Measurements from ENCODE around the gene TMTC2. TPM values are rescaled to one million over a fixed set of nuclear protein-coding genes. Genes with fewer than 3 reads are reported as not detected.
A peak's percentile ranks its signal among the peaks of the same experiment; 100 is the strongest.

The TMTC2 gene
- total and polyA plus RNA-seq, 3 donors from 2014 or later, result 8.1 to 22.4 (median 19.4) TPM

DNA sequence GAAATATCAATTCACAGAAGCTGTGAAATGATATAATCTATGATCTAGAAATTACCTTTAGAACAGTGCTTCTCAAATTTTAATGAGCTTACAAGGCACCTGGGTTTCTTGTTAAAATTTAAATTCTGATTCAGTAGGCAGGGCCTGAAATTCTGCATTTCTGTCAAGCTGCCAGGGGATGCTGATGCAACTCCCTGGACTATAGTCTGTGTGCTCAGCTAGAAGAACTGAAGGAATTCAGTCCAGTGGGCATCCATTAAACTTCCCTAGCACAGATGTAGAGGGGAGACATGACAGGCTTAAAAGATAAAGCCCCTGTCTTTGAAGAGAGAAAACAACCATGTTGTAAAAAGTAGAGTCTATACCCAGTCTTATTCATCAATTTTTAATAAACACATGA is 441.8 kb downstream of the TMTC2 start:
- Histone ChIP-seq H3K4me1 (no peaks in the 10 kb centered on the region), H3K36me3 (ENCODE audit: low read depth, missing control alignments) (no peaks in the 10 kb centered on the region), H3K9me3 (no peaks in the 10 kb centered on the region), H3K27ac (no peak overlapping the region), H3K4me3 (no peak overlapping the region), H3K27me3 (no peaks in the 10 kb centered on the region)
- DNase-seq, result no peak
- intact Hi-C loops (cut with DNase I; ENCODE audit: low total_unique reads), result no loop called here
- TF ChIP-seq CTCF (IDR thresholded peaks at IDR 0.05), result no peak
- TF ChIP-seq POLR2A (IDR thresholded peaks at IDR 0.05), result no peak

DNA sequence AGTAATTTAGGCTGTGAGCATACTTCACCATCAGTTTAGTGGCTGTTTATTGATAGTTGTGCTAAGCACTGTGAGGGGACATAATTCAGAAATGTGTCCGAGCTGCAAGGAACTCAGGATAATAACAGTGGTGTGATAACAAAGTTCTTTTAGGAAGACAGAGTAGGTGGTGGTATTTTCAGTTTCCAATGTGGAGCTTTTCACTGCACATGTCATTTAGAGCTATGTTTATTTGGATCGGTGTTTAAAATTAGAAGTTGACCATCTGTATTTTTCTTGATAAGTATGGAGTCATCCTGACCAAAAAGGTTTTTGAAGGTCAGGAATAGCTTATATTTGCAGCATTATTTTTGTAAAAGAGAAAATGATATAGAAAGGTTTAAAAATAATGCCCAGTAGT is 443.5 kb downstream of the TMTC2 start:
- no peak overlapping the region for H3K27ac ChIP-seq

GRCh38 chr12:83132360-83132759 is 445.7 kb downstream of the TMTC2 start:
- no peaks in the 10 kb centered on the region for H3K36me3 ChIP-seq (ENCODE audit: low read depth, missing control alignments)
- H3K27ac ChIP-seq, result no peak overlapping the region
- no peaks in the 10 kb centered on the region for H3K27me3 ChIP-seq
- H3K9me3 ChIP-seq, result no peaks in the 10 kb centered on the region
- DNase-seq, result no peak
- TF ChIP-seq CTCF (IDR thresholded peaks at IDR 0.05) (no peak), POLR2A (IDR thresholded peaks at IDR 0.05) (no peak)
- WGBS, 2 donors, result 83 to 89% methylated on average over 2 of the region's 2 CpGs
- no peak overlapping the region for H3K4me3 ChIP-seq
- intact Hi-C loops (cut with DNase I; ENCODE audit: low total_unique reads), result no loop called here
- H3K4me1 ChIP-seq, result no peaks in the 10 kb centered on the region

More for the DNA sequence above, 443.5 kb downstream of the TMTC2 start:
- DNase-seq, result no peak
- Histone ChIP-seq H3K4me3 (no peak overlapping the region), H3K36me3 (ENCODE audit: low read depth, missing control alignments) (no peaks in the 10 kb centered on the region), H3K9me3 (no peaks in the 10 kb centered on the region), H3K4me1 (no peaks in the 10 kb centered on the region), H3K27me3 (no peaks in the 10 kb centered on the region)
- intact Hi-C loops (cut with DNase I; ENCODE audit: low total_unique reads), result no loop called here
- WGBS, 2 donors, result 50 to 61% methylated on average over 2 of the region's 2 CpGs
- TF ChIP-seq POLR2A (IDR thresholded peaks at IDR 0.05) (no peak), CTCF (IDR thresholded peaks at IDR 0.05) (no peak)

GRCh38 chr12:83136411-83136810 is 449.7 kb downstream of the TMTC2 start:
- no peak for DNase-seq
- no peak overlapping the region for H3K27ac ChIP-seq
- intact Hi-C loops (cut with DNase I; ENCODE audit: low total_unique reads), result no loop called here
- H3K4me3 ChIP-seq, result no peak overlapping the region
- no peaks in the 10 kb centered on the region for H3K36me3 ChIP-seq (ENCODE audit: low read depth, missing control alignments)
- no peaks in the 10 kb centered on the region for H3K9me3 ChIP-seq
- H3K27me3 ChIP-seq, result no peaks in the 10 kb centered on the region
- WGBS, 2 donors, result 63 to 75% methylated on average over 1 of the region's 1 CpG
- TF ChIP-seq CTCF (IDR thresholded peaks at IDR 0.05) (no peak), POLR2A (IDR thresholded peaks at IDR 0.05) (no peak)
- H3K4me1 ChIP-seq, result no peaks in the 10 kb centered on the region

GRCh38 chr12:83140135-83140534 is 453.4 kb downstream of the TMTC2 start:
- TF ChIP-seq POLR2A (IDR thresholded peaks at IDR 0.05), result no peak

More at GRCh38 chr12:83140135-83140534, 453.4 kb downstream of the TMTC2 start:
- Histone ChIP-seq H3K4me3 (peak overlapping the region in 1 of 2 donors; percentile 9), H3K27ac (no peak overlapping the region), H3K27me3 (no peaks in the 10 kb centered on the region), H3K9me3 (no peaks in the 10 kb centered on the region), H3K4me1 (no peaks in the 10 kb centered on the region), H3K36me3 (ENCODE audit: low read depth, missing control alignments) (no peaks in the 10 kb centered on the region)
- DNase-seq, result no peak
- 85% methylated on average over 18 of the region's 18 CpGs; no CpG with 5 or more reads in 1 of the 2 donors for WGBS, 2 donors
- intact Hi-C loops (cut with DNase I; ENCODE audit: low total_unique reads), result no loop called here

Measured in testis (tissue), 3 donors.